B cell (primary cell): ENCODE results near the gene ZNF839. TPM values are rescaled to one million over a fixed set of nuclear protein-coding genes. Genes with fewer than 3 reads are reported as not detected.

Experiments
- ATAC-seq: fragments of 200-7000 bp; cut with Tn5 transposase; one replicate; pipeline ENCODE4 v1.10.0; 2021; ENCODE audit warnings: low read depth, mild to moderate bottlenecking, moderate number of reproducible peaks, moderate library complexity
- CTCF ChIA-PET: fragments of 350-600 bp; sonication (Branson Sonifier 250); formaldehyde crosslinking; loops from one replicate; lab custom pipeline; 2021; ENCODE audit warnings: antibody characterized with exemption, inconsistent platforms; lab: Charles Lee
- POLR2A ChIA-PET: fragments of 350-600 bp; sonication (Branson Sonifier 250); formaldehyde crosslinking; loops from one replicate; lab custom pipeline; 2021; ENCODE audit warnings: antibody characterized with exemption; lab: Charles Lee
- DNase-seq: peaks from one replicate; pipeline ENCODE4 v3.0.0; 2013
- H2AFZ ChIP-seq: 2 replicates; pipeline ENCODE4 v1.6.1; 2012; ENCODE audit warnings: mild to moderate bottlenecking, low read depth, low read length; ENCODE audit not compliant: insufficient read depth, poor library complexity, severe bottlenecking
- H3K27ac ChIP-seq, 2 donors: 1 replicate in 1 of 2; 2 replicates in 1 of 2; pipeline ENCODE4 v1.5.1; 2012 to 2013; ENCODE audit warnings: low read length in 2 of 2, mild to moderate bottlenecking in 2 of 2, moderate library complexity in 1 of 2
- H3K27me3 ChIP-seq, 4 experiments: fragments of 200-600 bp in 1 of 4; sonication (generic) in 1 of 4; replicated peaks in 1 of 4; 1 replicate in 2 of 4; 2 replicates in 2 of 4; pipeline versions ENCODE4 v1.6.1 to v1.7.0; 2013 to 2016; ENCODE audit warnings: low read length in 3 of 4, mild to moderate bottlenecking in 2 of 4, mixed read lengths in 1 of 4, moderate library complexity in 1 of 4; ENCODE audit not compliant: insufficient read depth in 4 of 4, control insufficient read depth in 3 of 4; ENCODE audit errors: control extremely low read depth in 1 of 4
- H3K36me3 ChIP-seq, 2 experiments: replicated peaks in 1 of 2; 1 replicate in 1 of 2; 2 replicates in 1 of 2; pipeline versions ENCODE4 v1.6.1 to v1.7.1; 2013; ENCODE audit warnings: low read length in 1 of 2; ENCODE audit not compliant: insufficient read depth in 2 of 2, control insufficient read depth in 1 of 2; ENCODE audit errors: control extremely low read depth in 1 of 2, extremely low read depth in 1 of 2
- H3K4me1 ChIP-seq, 2 donors: fragments of 200-600 bp in 1 of 2; sonication (generic) in 1 of 2; 1 replicate in 1 of 2; 2 replicates in 1 of 2; pipeline versions ENCODE4 v1.5.1 to v1.6.1; 2013 to 2017; ENCODE audit warnings: low read length in 2 of 2; ENCODE audit not compliant: control insufficient read depth in 2 of 2, insufficient read depth in 2 of 2
- H3K4me2 ChIP-seq: replicated peaks from 2 replicates; pipeline ENCODE3; 2012; ENCODE audit warnings: mild to moderate bottlenecking, low read depth, low read length; ENCODE audit not compliant: poor library complexity, severe bottlenecking
- H3K4me3 ChIP-seq, 5 experiments: fragments of 200-600 bp in 1 of 5; sonication (generic) in 1 of 5; 1 replicate in 3 of 5; 2 replicates in 2 of 5; pipeline versions ENCODE4 v1.5.1 to v1.7.0; 2011 to 2016; ENCODE audit warnings: low read length in 4 of 5, mild to moderate bottlenecking in 4 of 5, low read depth in 2 of 5, control low read depth in 1 of 5, moderate library complexity in 1 of 5; ENCODE audit not compliant: insufficient read depth in 1 of 5; ENCODE audit errors: control extremely low read depth in 1 of 5, extremely low read depth in 1 of 5
- H3K79me2 ChIP-seq: fragments of 200-600 bp; sonication (generic); one replicate; pipeline ENCODE4 v1.6.0; 2016; ENCODE audit warnings: low read length; ENCODE audit not compliant: control insufficient read depth, insufficient read depth
- H3K9ac ChIP-seq: fragments of 200-600 bp; sonication (generic); 2 replicates; pipeline ENCODE4 v1.6.1; 2017; ENCODE audit warnings: mild to moderate bottlenecking, low read length, moderate library complexity
- H3K9me3 ChIP-seq, 3 donors: one replicate each; pipeline versions ENCODE4 v1.6.1 to v1.7.1; 2013; ENCODE audit warnings: low read length in 2 of 3; ENCODE audit not compliant: control insufficient read depth in 2 of 3, insufficient read depth in 1 of 3; ENCODE audit errors: control extremely low read depth in 1 of 3
- H4K20me1 ChIP-seq: 2 replicates; pipeline ENCODE4 v1.6.0; 2012; ENCODE audit warnings: mild to moderate bottlenecking, low read length; ENCODE audit not compliant: insufficient read depth, control insufficient read depth, poor library complexity, severe bottlenecking
- H3K27ac Mint-ChIP-seq: one replicate; pipeline ENCODE4 v1.8.0; 2021; ENCODE audit warnings: mixed read lengths
- H3K27me3 Mint-ChIP-seq: one replicate; pipeline ENCODE4 v1.8.0; 2021; ENCODE audit warnings: mixed read lengths
- H3K4me1 Mint-ChIP-seq: one replicate; pipeline ENCODE4 v1.8.0; 2021; ENCODE audit warnings: mixed read lengths
- H3K4me3 Mint-ChIP-seq: one replicate; pipeline ENCODE4 v1.8.0; 2021; ENCODE audit warnings: mixed read lengths
- H3K9me3 Mint-ChIP-seq: one replicate; pipeline ENCODE4 v1.8.0; 2022; ENCODE audit warnings: mixed read lengths; ENCODE audit not compliant: insufficient read depth
- CTCF ChIP-seq: fragments of 200-600 bp; IDR thresholded peaks from one replicate; pipeline ENCODE4 v1.8.0; 2022; ENCODE audit warnings: antibody characterized with exemption, mild to moderate bottlenecking
- EZH2 ChIP-seq: IDR thresholded peaks from 2 replicates; pipeline ENCODE4 v1.6.1; 2012; ENCODE audit warnings: borderline replicate concordance, low read depth, mild to moderate bottlenecking, moderate library complexity, low read length; ENCODE audit not compliant: insufficient read depth, poor library complexity, severe bottlenecking
- WGBS: methylation state at CpG from one replicate; pipeline ENCODE4 v1.1.5; 2013; ENCODE audit warnings: missing lambda C conversion rate; ENCODE audit not compliant: insufficient coverage; 5-methylcytosine and 5-hydroxymethylcytosine counted together
- intact Hi-C: fragments of 100-400 bp; cut with micrococcal nuclease; formaldehyde crosslinking; loops from one replicate; pipeline ENCODE4 v1.10.0; 2022
- polyA plus RNA-seq: library from polyadenylated mRNA; depleted of rRNA; stranded (reverse); fragments of >200 nt; gene quantifications from 2 replicates; pipeline ENCODE4 v1.2.3, GENCODE V29; 2012
- total RNA-seq, 2 donors: library from RNA; stranded (reverse); fragments of 120-200 nt in 1 of 2; gene quantifications; 1 replicate in 1 of 2; 2 replicates in 1 of 2; pipeline versions ENCODE4 v1.2.3 to v1.2.4, GENCODE V29; 2013 to 2022

The ZNF839 gene
- total and polyA plus RNA-seq, 2 donors (not counting 1 experiment from before 2014, with no cell fraction given) = 22.8 to 28.8 TPM

- no peak overlapping the region for H3K27ac Mint-ChIP-seq
- ATAC-seq (no peak), DNase-seq (no peak)
- no peak overlapping the region for H3K4me3 Mint-ChIP-seq
- intact Hi-C loops = no loop called here
- TF ChIP-seq EZH2 (no peak), CTCF (no peak)
- H3K4me3 ChIP-seq = no peak overlapping the region
- no peaks in the 10 kb centered on the region for H3K9me3 Mint-ChIP-seq
- no peaks in the 10 kb centered on the region for H3K4me1 ChIP-seq
- no peaks in the 10 kb centered on the region for H3K27me3 ChIP-seq
- WGBS = 98% methylated on average over 4 of the region's 5 CpGs
- H3K79me2 ChIP-seq = no peaks in the 10 kb centered on the region
- CTCF ChIA-PET = interaction anchor here (0.5 kb wide), 1 partner anchor 1970 kb away, joined by 3 read pairs; no protein-coding TSS in a partner anchor
- no peak overlapping the region for H2AFZ ChIP-seq
- H3K4me1 Mint-ChIP-seq = no peaks in the 10 kb centered on the region
- POLR2A ChIA-PET = no interaction called here
- no peak overlapping the region for H3K9ac ChIP-seq
- H3K9me3 ChIP-seq = no peaks in the 10 kb centered on the region
- H3K4me2 ChIP-seq = no peak overlapping the region
- H4K20me1 ChIP-seq = no peaks in the 10 kb centered on the region
- H3K27ac ChIP-seq = no peak overlapping the region
- H3K27me3 Mint-ChIP-seq = no peaks in the 10 kb centered on the region
- H3K36me3 ChIP-seq = peaks cover 10 to 60% of the 10 kb centered on the region in 2 experiments
Observed at GRCh38 chr14:102344485-102344884, 24.9 kb downstream of the ZNF839 start.

DNA sequence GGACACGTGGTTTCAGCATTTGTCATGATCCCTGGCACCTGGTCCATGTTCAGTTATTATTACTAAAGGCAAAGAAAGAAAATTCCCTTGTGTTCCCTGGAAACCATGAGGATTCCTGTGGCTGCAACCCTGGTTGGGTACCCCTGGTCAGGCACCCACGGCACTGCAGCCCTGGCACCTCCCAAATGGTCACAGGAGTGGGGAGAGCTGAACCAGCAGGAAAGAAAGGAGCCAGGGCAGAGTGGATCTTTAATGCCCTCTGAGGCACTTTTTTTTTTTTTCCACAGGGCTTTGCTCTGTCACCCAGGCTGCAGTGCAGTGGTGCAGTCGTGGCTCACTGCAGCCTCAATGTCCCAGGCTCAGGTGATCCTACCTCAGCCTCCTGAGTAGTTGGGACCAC lies 25.7 kb downstream of the ZNF839 start:
- peaks cover 10 to 68% of the 10 kb centered on the region in 2 experiments for H3K36me3 ChIP-seq

More for the DNA sequence above, 25.7 kb downstream of the ZNF839 start:
- Histone ChIP-seq H3K9ac (no peak overlapping the region), H2AFZ (no peak overlapping the region), H3K4me1 (no peaks in the 10 kb centered on the region), H4K20me1 (no peaks in the 10 kb centered on the region), H3K27me3 (no peaks in the 10 kb centered on the region), H3K79me2 (no peaks in the 10 kb centered on the region), H3K4me3 (no peak overlapping the region), H3K27ac (no peak overlapping the region), H3K9me3 (no peaks in the 10 kb centered on the region), H3K4me2 (no peak overlapping the region)
- TF ChIP-seq EZH2 = no peak
- TF ChIP-seq CTCF = no peak
- H3K27ac Mint-ChIP-seq = no peak overlapping the region
- 95% methylated on average over 3 of the region's 3 CpGs for WGBS
- no peak for ATAC-seq
- CTCF ChIA-PET = interaction anchor here (0.6 kb wide), 1 partner anchor 16 kb away, joined by 3 read pairs; no protein-coding TSS in a partner anchor
- intact Hi-C loops = no loop called here
- no peak overlapping the region for H3K4me3 Mint-ChIP-seq
- POLR2A ChIA-PET = no interaction called here
- DNase-seq = no peak
- H3K4me1 Mint-ChIP-seq = no peaks in the 10 kb centered on the region
- no peaks in the 10 kb centered on the region for H3K27me3 Mint-ChIP-seq
- no peaks in the 10 kb centered on the region for H3K9me3 Mint-ChIP-seq
